Neural progenitor cell (in vitro differentiated cells): ENCODE data around the gene HNRNPLL. TPM values are rescaled to one million over a fixed set of nuclear protein-coding genes. Genes with fewer than 3 reads are reported as not detected.

Experiments used
- DNase-seq: peaks from one replicate; pipeline ENCODE4 v3.0.0-alpha.2; 2016; ENCODE audit warnings: low spot score
- H2AFZ ChIP-seq: fragments of 200-600 bp; sonication (generic); replicated peaks from 2 replicates; pipeline ENCODE4 v1.6.1; 2016; ENCODE audit warnings: antibody characterized with exemption
- H3F3A ChIP-seq: fragments of 200-600 bp; sonication (generic); 2 replicates; pipeline ENCODE4 v1.6.1; 2016; ENCODE audit warnings: antibody characterized with exemption, low read depth
- H3K27ac ChIP-seq: fragments of 200-600 bp; sonication (generic); 2 replicates; pipeline ENCODE4 v1.5.1; 2016; ENCODE audit warnings: mild to moderate bottlenecking
- H3K27me3 ChIP-seq: fragments of 200-600 bp; sonication (generic); 2 replicates; pipeline ENCODE4 v1.6.1; 2016; ENCODE audit warnings: mild to moderate bottlenecking, moderate library complexity
- H3K36me3 ChIP-seq: fragments of 200-600 bp; sonication (generic); 2 replicates; pipeline ENCODE4 v1.5.1; 2016
- H3K4me1 ChIP-seq: fragments of 200-600 bp; sonication (generic); 2 replicates; pipeline ENCODE4 v1.6.1; 2016; ENCODE audit warnings: mixed run types
- H3K4me2 ChIP-seq: fragments of 200-600 bp; sonication (generic); 2 replicates; pipeline ENCODE4 v1.6.1; 2016
- H3K4me3 ChIP-seq: fragments of 200-600 bp; sonication (generic); 2 replicates; pipeline ENCODE4 v1.5.1; 2016
- H3K79me2 ChIP-seq: fragments of 200-600 bp; sonication (generic); 2 replicates; pipeline ENCODE4 v1.6.1; 2016; ENCODE audit warnings: low read depth
- H3K9ac ChIP-seq: fragments of 200-600 bp; sonication (generic); 2 replicates; pipeline ENCODE4 v1.6.1; 2016
- H3K9me3 ChIP-seq: fragments of 200-600 bp; sonication (generic); 2 replicates; pipeline ENCODE4 v1.5.1; 2016; ENCODE audit warnings: low read depth
- H4K20me1 ChIP-seq: fragments of 200-600 bp; sonication (generic); 2 replicates; pipeline ENCODE4 v1.6.1; 2016; ENCODE audit warnings: low read depth
- H3K27ac Mint-ChIP-seq: 3 replicates; pipeline ENCODE4 v1.8.0; 2021; ENCODE audit warnings: mixed read lengths
- H3K27me3 Mint-ChIP-seq: 2 replicates; pipeline ENCODE4 v1.8.0; 2022; ENCODE audit warnings: low read depth, mild to moderate bottlenecking, inconsistent platforms, moderate library complexity, mixed read lengths; ENCODE audit not compliant: insufficient read depth
- H3K36me3 Mint-ChIP-seq: 3 replicates; pipeline ENCODE4 v1.8.0; 2021; ENCODE audit warnings: mixed read lengths
- H3K4me1 Mint-ChIP-seq: 3 replicates; pipeline ENCODE4 v1.8.0; 2021; ENCODE audit warnings: mixed read lengths
- H3K4me3 Mint-ChIP-seq: 3 replicates; pipeline ENCODE4 v1.8.0; 2021; ENCODE audit warnings: mild to moderate bottlenecking, moderate library complexity, mixed read lengths
- H3K9me3 Mint-ChIP-seq: 3 replicates; pipeline ENCODE4 v1.8.0; 2020; ENCODE audit warnings: mixed read lengths
- CTCF ChIP-seq: fragments of 200-600 bp; sonication (generic); IDR thresholded peaks from 2 replicates; pipeline ENCODE4 v1.5.1; 2017; ENCODE audit warnings: antibody characterized with exemption, mild to moderate bottlenecking
- EZH2 ChIP-seq: fragments of 200-600 bp; sonication (generic); IDR thresholded peaks from 2 replicates; pipeline ENCODE4 v1.6.1; 2017; ENCODE audit warnings: antibody characterized with exemption, mild to moderate bottlenecking, moderate library complexity
- EZH2phosphoT487 ChIP-seq: fragments of 200-600 bp; sonication (generic); IDR thresholded peaks from 2 replicates; pipeline ENCODE4 v1.6.1; 2017; ENCODE audit warnings: antibody characterized with exemption
- total RNA-seq: library from RNA; depleted of rRNA; stranded (reverse); fragments of >200 nt; gene quantifications from 2 replicates; pipeline ENCODE4 v1.2.3, GENCODE V29; 2015; ENCODE audit warnings: low replicate concordance

The HNRNPLL gene
- total RNA-seq, 1 donor from 2014 or later = 109 TPM

DNA sequence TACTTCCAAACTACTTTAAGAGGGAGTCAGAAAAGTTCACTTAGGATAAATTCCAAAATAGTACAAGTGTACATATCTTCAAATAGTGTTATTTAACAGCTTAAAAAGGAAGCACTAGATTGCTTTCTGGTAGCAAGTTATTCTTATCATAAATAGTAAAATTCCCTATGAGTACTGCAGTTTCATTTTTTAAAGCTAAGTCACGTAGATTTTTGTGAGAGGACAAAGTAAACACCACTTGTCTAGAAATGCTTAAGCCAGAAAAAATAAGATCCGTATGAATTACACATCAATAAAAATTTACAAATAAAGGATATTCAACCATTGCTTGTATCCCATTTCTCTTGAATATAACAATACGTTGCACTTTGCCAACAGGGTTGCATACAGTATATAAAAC is 19.2 kb downstream of the HNRNPLL start:
- no peaks in the 10 kb centered on the region for H3K9me3 ChIP-seq
- no peak overlapping the region for H3K27ac Mint-ChIP-seq
- peaks cover 10% of the 10 kb centered on the region for H3F3A ChIP-seq
- peaks cover 28% of the 10 kb centered on the region for H3K36me3 ChIP-seq
- H3K4me1 ChIP-seq = no peaks in the 10 kb centered on the region
- no peak for DNase-seq
- peaks cover 55% of the 10 kb centered on the region for H4K20me1 ChIP-seq
- TF ChIP-seq EZH2 (no peak), EZH2phosphoT487 (no peak), CTCF (no peak)
- H3K4me3 ChIP-seq = no peak overlapping the region
- H3K27me3 Mint-ChIP-seq = no peaks in the 10 kb centered on the region
- peaks cover 59% of the 10 kb centered on the region for H3K79me2 ChIP-seq
- H3K4me1 Mint-ChIP-seq = peaks cover under 1% of the 10 kb centered on the region
- no peak overlapping the region for H3K9ac ChIP-seq
- no peak overlapping the region for H3K4me2 ChIP-seq
- H3K9me3 Mint-ChIP-seq = no peaks in the 10 kb centered on the region
- H3K36me3 Mint-ChIP-seq = peaks cover 30% of the 10 kb centered on the region
- no peak overlapping the region for H2AFZ ChIP-seq
- no peaks in the 10 kb centered on the region for H3K27me3 ChIP-seq
- no peak overlapping the region for H3K27ac ChIP-seq
- H3K4me3 Mint-ChIP-seq = no peak overlapping the region

- peaks cover 36% of the 10 kb centered on the region for H4K20me1 ChIP-seq
- H3F3A ChIP-seq = peaks cover 9% of the 10 kb centered on the region
- H2AFZ ChIP-seq = no peak overlapping the region
- H3K27me3 ChIP-seq = no peaks in the 10 kb centered on the region
- no peaks in the 10 kb centered on the region for H3K27me3 Mint-ChIP-seq
- H3K27ac Mint-ChIP-seq = no peak overlapping the region
- DNase-seq = peak; percentile 77
- H3K4me3 ChIP-seq = no peak overlapping the region
- H3K4me3 Mint-ChIP-seq = no peak overlapping the region
- H3K4me1 ChIP-seq = no peaks in the 10 kb centered on the region
- peaks cover 28% of the 10 kb centered on the region for H3K36me3 ChIP-seq
- no peak overlapping the region for H3K9ac ChIP-seq
- H3K9me3 Mint-ChIP-seq = no peaks in the 10 kb centered on the region
- peaks cover 24% of the 10 kb centered on the region for H3K36me3 Mint-ChIP-seq
- H3K4me1 Mint-ChIP-seq = no peaks in the 10 kb centered on the region
- TF ChIP-seq EZH2 = no peak
- peak; percentile 75 for TF ChIP-seq CTCF
- H3K79me2 ChIP-seq = peaks cover 41% of the 10 kb centered on the region
- no peaks in the 10 kb centered on the region for H3K9me3 ChIP-seq
- H3K27ac ChIP-seq = no peak overlapping the region
- no peak overlapping the region for H3K4me2 ChIP-seq
Observed at GRCh38 chr2:38581193-38582147, 21.3 kb downstream of the HNRNPLL start.

GRCh38 chr2:38580115-38580636 is 22.6 kb downstream of the HNRNPLL start:
- no peaks in the 10 kb centered on the region for H3K9me3 Mint-ChIP-seq
- H3K4me1 Mint-ChIP-seq = no peaks in the 10 kb centered on the region
- no peak overlapping the region for H3K4me2 ChIP-seq
- no peaks in the 10 kb centered on the region for H3K27me3 ChIP-seq
- H3K27ac ChIP-seq = no peak overlapping the region
- no peaks in the 10 kb centered on the region for H3K4me1 ChIP-seq
- H3K36me3 Mint-ChIP-seq = peaks cover 19% of the 10 kb centered on the region
- H4K20me1 ChIP-seq = peaks cover 24% of the 10 kb centered on the region
- H3K9me3 ChIP-seq = no peaks in the 10 kb centered on the region
- no peak overlapping the region for H3K27ac Mint-ChIP-seq
- H3F3A ChIP-seq = peaks cover 7% of the 10 kb centered on the region
- H3K4me3 ChIP-seq = no peak overlapping the region
- H3K27me3 Mint-ChIP-seq = no peaks in the 10 kb centered on the region
- H3K36me3 ChIP-seq = peaks cover 22% of the 10 kb centered on the region
- H2AFZ ChIP-seq = no peak overlapping the region
- no peak for DNase-seq
- peaks cover 36% of the 10 kb centered on the region for H3K79me2 ChIP-seq
- H3K4me3 Mint-ChIP-seq = no peak overlapping the region
- TF ChIP-seq EZH2phosphoT487 = no peak
- no peak for TF ChIP-seq CTCF
- TF ChIP-seq EZH2 = no peak
- no peak overlapping the region for H3K9ac ChIP-seq
